A549 (cell line): ENCODE data around the gene MYO6.

Source experiments
- BHLHE40 ChIP-seq: IDR thresholded peaks from 2 replicates; pipeline ENCODE4 v1.6.1; 2012; ENCODE audit warnings: low read depth, low read length, inconsistent platforms
- CTCF ChIP-seq: fragments of >200 bp; sonication (Bioruptor Twin); formaldehyde crosslinking; IDR thresholded peaks from 3 replicates; pipeline ENCODE4 v1.5.1; 2016
- EP300 ChIP-seq, 2 experiments: fragments of >200 bp; sonication (Bioruptor Twin); formaldehyde crosslinking; IDR thresholded peaks; 2 replicates in 1 of 2; 3 replicates in 1 of 2; pipeline ENCODE4 v1.6.1; 2016 to 2017
- MAX ChIP-seq: IDR thresholded peaks from 2 replicates; pipeline ENCODE4 v1.6.1; 2012
- POLR2A ChIP-seq: IDR thresholded peaks from 2 replicates; pipeline ENCODE4 v1.6.1; 2012; ENCODE audit warnings: mild to moderate bottlenecking, low read length

GRCh38 chr6:75796723-75797122 is 47.7 kb downstream of the MYO6 start:
- TF ChIP-seq CTCF: no peak
- no peak for TF ChIP-seq POLR2A
- no peak for TF ChIP-seq BHLHE40
- TF ChIP-seq EP300 (IDR thresholded peaks at IDR 0.05): no peak
- no peak for TF ChIP-seq MAX
